Measurements from ENCODE around the gene FYN. TPM values are rescaled to one million over a fixed set of nuclear protein-coding genes. Genes with fewer than 3 reads are reported as not detected.
A peak's percentile ranks its signal among the peaks of the same experiment; 100 is the strongest.

FYN gene
- total and polyA plus RNA-seq, 10 of the 15 experiments (the other 5 are each of a cell fraction or from before 2014, with no cell fraction given): 51.4 to 247 (median 138) TPM

GRCh38 chr6:111825439-111826086, 47.7 kb downstream of the FYN start:
- Histone ChIP-seq H3K4me2 (ENCODE audit: control insufficient read depth, insufficient read depth) (no peak overlapping the region; the same call in 1 of the 2 replicates), H3K27me3 (replicated peaks in 1 of 2; ENCODE audit: control insufficient read depth in 2 of 2, insufficient read depth in 2 of 2, low read length in 1 of 2) (no peaks in the 10 kb centered on the region), H3K4me1 (ENCODE audit: control insufficient read depth, insufficient read depth, low read length) (peaks cover 31% of the 10 kb centered on the region), H2AFZ (ENCODE audit: control insufficient read depth, low read depth, low read length) (no peak overlapping the region), H3K79me2 (ENCODE audit: control insufficient read depth, insufficient read depth, low read length) (peaks cover 30% of the 10 kb centered on the region), H3K36me3 (ENCODE audit: control insufficient read depth in 2 of 2, insufficient read depth in 2 of 2, low read length in 1 of 2) (peaks cover 0 to 7% of the 10 kb centered on the region in 2 experiments), H3K27ac (ENCODE audit: control insufficient read depth, insufficient read depth) (peak overlapping the region; percentile 25; the same call in 1 of the 2 replicates), H3K9me3 (replicated peaks; ENCODE audit: control insufficient read depth, insufficient read depth, low read length) (no peaks in the 10 kb centered on the region; the same call in 2 of the 3 replicates), H4K20me1 (ENCODE audit: control insufficient read depth, insufficient read depth) (no peaks in the 10 kb centered on the region), H3K4me3 (no peak overlapping the region), H3K9ac (ENCODE audit: control insufficient read depth, insufficient read depth, low read length) (no peak overlapping the region)
- 34% methylated on average over 4 of the region's 4 CpGs for WGBS (ENCODE audit: insufficient coverage, insufficient replicate concordance, low lambda C conversion rate, missing lambda C conversion rate)
- TF ChIP-seq TARDBP (IDR thresholded peaks at IDR 0.05; ENCODE audit: borderline replicate concordance): no peak
- TF ChIP-seq, protein P1, sequence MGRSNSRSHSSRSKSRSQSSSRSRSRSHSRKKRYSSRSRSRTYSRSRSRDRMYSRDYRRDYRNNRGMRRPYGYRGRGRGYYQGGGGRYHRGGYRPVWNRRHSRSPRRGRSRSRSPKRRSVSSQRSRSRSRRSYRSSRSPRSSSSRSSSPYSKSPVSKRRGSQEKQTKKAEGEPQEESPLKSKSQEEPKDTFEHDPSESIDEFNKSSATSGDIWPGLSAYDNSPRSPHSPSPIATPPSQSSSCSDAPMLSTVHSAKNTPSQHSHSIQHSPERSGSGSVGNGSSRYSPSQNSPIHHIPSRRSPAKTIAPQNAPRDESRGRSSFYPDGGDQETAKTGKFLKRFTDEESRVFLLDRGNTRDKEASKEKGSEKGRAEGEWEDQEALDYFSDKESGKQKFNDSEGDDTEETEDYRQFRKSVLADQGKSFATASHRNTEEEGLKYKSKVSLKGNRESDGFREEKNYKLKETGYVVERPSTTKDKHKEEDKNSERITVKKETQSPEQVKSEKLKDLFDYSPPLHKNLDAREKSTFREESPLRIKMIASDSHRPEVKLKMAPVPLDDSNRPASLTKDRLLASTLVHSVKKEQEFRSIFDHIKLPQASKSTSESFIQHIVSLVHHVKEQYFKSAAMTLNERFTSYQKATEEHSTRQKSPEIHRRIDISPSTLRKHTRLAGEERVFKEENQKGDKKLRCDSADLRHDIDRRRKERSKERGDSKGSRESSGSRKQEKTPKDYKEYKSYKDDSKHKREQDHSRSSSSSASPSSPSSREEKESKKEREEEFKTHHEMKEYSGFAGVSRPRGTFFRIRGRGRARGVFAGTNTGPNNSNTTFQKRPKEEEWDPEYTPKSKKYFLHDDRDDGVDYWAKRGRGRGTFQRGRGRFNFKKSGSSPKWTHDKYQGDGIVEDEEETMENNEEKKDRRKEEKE (IDR thresholded peaks at IDR 0.05): no peak
- TF ChIP-seq ASH2L (IDR thresholded peaks at IDR 0.05; ENCODE audit: borderline replicate concordance, low read depth): no peak
- TF ChIP-seq TCF7 (IDR thresholded peaks at IDR 0.05; ENCODE audit: borderline replicate concordance): no peak
- DNase-seq (ENCODE audit: low read depth, low spot score): no peak
- in situ Hi-C loops (cut with MboI) (loop anchor here (25.0 kb wide), 1 partner anchor 1812 kb away; no protein-coding TSS in a partner anchor), intact Hi-C loops (cut with micrococcal nuclease; ENCODE audit: unreplicated experiment) (no loop called here)
- RAD21 ChIA-PET (ENCODE audit: unreplicated experiment): interaction anchor here (0.9 to 3.8 kb wide), 12 partner anchors 8 to 164 kb away, joined by 3 to 44 read pairs (median 5); no protein-coding TSS in a partner anchor
- CTCF ChIA-PET: interaction anchor here (0.7 to 3.3 kb wide), 11 partner anchors 7 to 337 kb away, joined by 3 to 10 read pairs (median 4); no protein-coding TSS in a partner anchor
- SMC1A ChIA-PET (ENCODE audit: uncharacterized antibody, unreplicated experiment): interaction anchor here (0.9 to 7.8 kb wide), 20 partner anchors 7 to 216 kb away, joined by 3 to 92 read pairs (median 4); no protein-coding TSS in a partner anchor
- peak; percentile 7 for ATAC-seq
- FAIRE-seq: no peak
- BruUV-seq (replicated peaks): no TSS peak
- POLR2A ChIA-PET: interaction anchor here (0.6 to 3.5 kb wide), 10 partner anchors 8 to 73 kb away, joined by 3 to 16 read pairs (median 6); no protein-coding TSS in a partner anchor
